B cell (primary cell): ENCODE data around the gene GALNT18. TPM values are rescaled to one million over a fixed set of nuclear protein-coding genes. Genes with fewer than 3 reads are reported as not detected.

Experiments
- ATAC-seq: fragments of 200-7000 bp; cut with Tn5 transposase; one replicate; pipeline ENCODE4 v1.10.0; 2021; ENCODE audit warnings: low read depth, mild to moderate bottlenecking, moderate number of reproducible peaks, moderate library complexity
- CTCF ChIA-PET: fragments of 350-600 bp; sonication (Branson Sonifier 250); formaldehyde crosslinking; loops from one replicate; lab custom pipeline; 2021; ENCODE audit warnings: antibody characterized with exemption, inconsistent platforms; lab: Charles Lee
- POLR2A ChIA-PET: fragments of 350-600 bp; sonication (Branson Sonifier 250); formaldehyde crosslinking; loops from one replicate; lab custom pipeline; 2021; ENCODE audit warnings: antibody characterized with exemption; lab: Charles Lee
- DNase-seq: peaks from one replicate; pipeline ENCODE4 v3.0.0; 2013
- H2AFZ ChIP-seq: 2 replicates; pipeline ENCODE4 v1.6.1; 2012; ENCODE audit warnings: mild to moderate bottlenecking, low read depth, low read length; ENCODE audit not compliant: insufficient read depth, poor library complexity, severe bottlenecking
- H3K27ac ChIP-seq, 2 donors: 1 replicate in 1 of 2; 2 replicates in 1 of 2; pipeline ENCODE4 v1.5.1; 2012 to 2013; ENCODE audit warnings: low read length in 2 of 2, mild to moderate bottlenecking in 2 of 2, moderate library complexity in 1 of 2
- H3K27me3 ChIP-seq, 4 experiments: fragments of 200-600 bp in 1 of 4; sonication (generic) in 1 of 4; replicated peaks in 1 of 4; 1 replicate in 2 of 4; 2 replicates in 2 of 4; pipeline versions ENCODE4 v1.6.1 to v1.7.0; 2013 to 2016; ENCODE audit warnings: low read length in 3 of 4, mild to moderate bottlenecking in 2 of 4, mixed read lengths in 1 of 4, moderate library complexity in 1 of 4; ENCODE audit not compliant: insufficient read depth in 4 of 4, control insufficient read depth in 3 of 4; ENCODE audit errors: control extremely low read depth in 1 of 4
- H3K36me3 ChIP-seq, 2 experiments: replicated peaks in 1 of 2; 1 replicate in 1 of 2; 2 replicates in 1 of 2; pipeline versions ENCODE4 v1.6.1 to v1.7.1; 2013; ENCODE audit warnings: low read length in 1 of 2; ENCODE audit not compliant: insufficient read depth in 2 of 2, control insufficient read depth in 1 of 2; ENCODE audit errors: control extremely low read depth in 1 of 2, extremely low read depth in 1 of 2
- H3K4me1 ChIP-seq, 2 donors: fragments of 200-600 bp in 1 of 2; sonication (generic) in 1 of 2; 1 replicate in 1 of 2; 2 replicates in 1 of 2; pipeline versions ENCODE4 v1.5.1 to v1.6.1; 2013 to 2017; ENCODE audit warnings: low read length in 2 of 2; ENCODE audit not compliant: control insufficient read depth in 2 of 2, insufficient read depth in 2 of 2
- H3K4me2 ChIP-seq: replicated peaks from 2 replicates; pipeline ENCODE3; 2012; ENCODE audit warnings: mild to moderate bottlenecking, low read depth, low read length; ENCODE audit not compliant: poor library complexity, severe bottlenecking
- H3K4me3 ChIP-seq, 5 experiments: fragments of 200-600 bp in 1 of 5; sonication (generic) in 1 of 5; 1 replicate in 3 of 5; 2 replicates in 2 of 5; pipeline versions ENCODE4 v1.5.1 to v1.7.0; 2011 to 2016; ENCODE audit warnings: low read length in 4 of 5, mild to moderate bottlenecking in 4 of 5, low read depth in 2 of 5, control low read depth in 1 of 5, moderate library complexity in 1 of 5; ENCODE audit not compliant: insufficient read depth in 1 of 5; ENCODE audit errors: control extremely low read depth in 1 of 5, extremely low read depth in 1 of 5
- H3K79me2 ChIP-seq: fragments of 200-600 bp; sonication (generic); one replicate; pipeline ENCODE4 v1.6.0; 2016; ENCODE audit warnings: low read length; ENCODE audit not compliant: control insufficient read depth, insufficient read depth
- H3K9ac ChIP-seq: fragments of 200-600 bp; sonication (generic); 2 replicates; pipeline ENCODE4 v1.6.1; 2017; ENCODE audit warnings: mild to moderate bottlenecking, low read length, moderate library complexity
- H3K9me3 ChIP-seq, 3 donors: one replicate each; pipeline versions ENCODE4 v1.6.1 to v1.7.1; 2013; ENCODE audit warnings: low read length in 2 of 3; ENCODE audit not compliant: control insufficient read depth in 2 of 3, insufficient read depth in 1 of 3; ENCODE audit errors: control extremely low read depth in 1 of 3
- H4K20me1 ChIP-seq: 2 replicates; pipeline ENCODE4 v1.6.0; 2012; ENCODE audit warnings: mild to moderate bottlenecking, low read length; ENCODE audit not compliant: insufficient read depth, control insufficient read depth, poor library complexity, severe bottlenecking
- H3K27ac Mint-ChIP-seq: one replicate; pipeline ENCODE4 v1.8.0; 2021; ENCODE audit warnings: mixed read lengths
- H3K27me3 Mint-ChIP-seq: one replicate; pipeline ENCODE4 v1.8.0; 2021; ENCODE audit warnings: mixed read lengths
- H3K4me1 Mint-ChIP-seq: one replicate; pipeline ENCODE4 v1.8.0; 2021; ENCODE audit warnings: mixed read lengths
- H3K4me3 Mint-ChIP-seq: one replicate; pipeline ENCODE4 v1.8.0; 2021; ENCODE audit warnings: mixed read lengths
- H3K9me3 Mint-ChIP-seq: one replicate; pipeline ENCODE4 v1.8.0; 2022; ENCODE audit warnings: mixed read lengths; ENCODE audit not compliant: insufficient read depth
- EZH2 ChIP-seq: IDR thresholded peaks from 2 replicates; pipeline ENCODE4 v1.6.1; 2012; ENCODE audit warnings: borderline replicate concordance, low read depth, mild to moderate bottlenecking, moderate library complexity, low read length; ENCODE audit not compliant: insufficient read depth, poor library complexity, severe bottlenecking
- WGBS: methylation state at CpG from one replicate; pipeline ENCODE4 v1.1.5; 2013; ENCODE audit warnings: missing lambda C conversion rate; ENCODE audit not compliant: insufficient coverage; 5-methylcytosine and 5-hydroxymethylcytosine counted together
- intact Hi-C: fragments of 100-400 bp; cut with micrococcal nuclease; formaldehyde crosslinking; loops from one replicate; pipeline ENCODE4 v1.10.0; 2022
- polyA plus RNA-seq: library from polyadenylated mRNA; depleted of rRNA; stranded (reverse); fragments of >200 nt; gene quantifications from 2 replicates; pipeline ENCODE4 v1.2.3, GENCODE V29; 2012
- total RNA-seq, 2 donors: library from RNA; stranded (reverse); fragments of 120-200 nt in 1 of 2; gene quantifications; 1 replicate in 1 of 2; 2 replicates in 1 of 2; pipeline versions ENCODE4 v1.2.3 to v1.2.4, GENCODE V29; 2013 to 2022
- TF ChIP-seq, protein P1 (sequence below): fragments of 200-600 bp; IDR thresholded peaks from one replicate; pipeline ENCODE4 v1.8.0; 2022; ENCODE audit warnings: antibody characterized with exemption, mild to moderate bottlenecking

GALNT18 gene
- total and polyA plus RNA-seq, 2 donors (not counting 1 experiment from before 2014, with no cell fraction given), result not detected

GRCh38 chr11:11347592-11347991 lies 274.2 kb downstream of the GALNT18 start:
- Histone ChIP-seq H3K27me3 (no peaks in the 10 kb centered on the region), H3K9me3 (no peaks in the 10 kb centered on the region), H3K36me3 (no peaks in the 10 kb centered on the region), H3K79me2 (no peaks in the 10 kb centered on the region), H3K4me1 (no peaks in the 10 kb centered on the region), H2AFZ (no peak overlapping the region), H3K9ac (no peak overlapping the region), H4K20me1 (no peaks in the 10 kb centered on the region), H3K4me2 (no peak overlapping the region), H3K27ac (no peak overlapping the region), H3K4me3 (no peak overlapping the region)
- Mint-ChIP-seq H3K4me3 (no peak overlapping the region), H3K27me3 (no peaks in the 10 kb centered on the region), H3K27ac (no peak overlapping the region), H3K4me1 (no peaks in the 10 kb centered on the region), H3K9me3 (no peaks in the 10 kb centered on the region)
- DNase-seq (no peak), ATAC-seq (no peak)
- ChIA-PET CTCF (no interaction called here), POLR2A (no interaction called here)
- WGBS, result 90% methylated on average over 6 of the region's 7 CpGs
- intact Hi-C loops, result no loop called here
- no peak for TF ChIP-seq EZH2
- TF ChIP-seq, protein P1, sequence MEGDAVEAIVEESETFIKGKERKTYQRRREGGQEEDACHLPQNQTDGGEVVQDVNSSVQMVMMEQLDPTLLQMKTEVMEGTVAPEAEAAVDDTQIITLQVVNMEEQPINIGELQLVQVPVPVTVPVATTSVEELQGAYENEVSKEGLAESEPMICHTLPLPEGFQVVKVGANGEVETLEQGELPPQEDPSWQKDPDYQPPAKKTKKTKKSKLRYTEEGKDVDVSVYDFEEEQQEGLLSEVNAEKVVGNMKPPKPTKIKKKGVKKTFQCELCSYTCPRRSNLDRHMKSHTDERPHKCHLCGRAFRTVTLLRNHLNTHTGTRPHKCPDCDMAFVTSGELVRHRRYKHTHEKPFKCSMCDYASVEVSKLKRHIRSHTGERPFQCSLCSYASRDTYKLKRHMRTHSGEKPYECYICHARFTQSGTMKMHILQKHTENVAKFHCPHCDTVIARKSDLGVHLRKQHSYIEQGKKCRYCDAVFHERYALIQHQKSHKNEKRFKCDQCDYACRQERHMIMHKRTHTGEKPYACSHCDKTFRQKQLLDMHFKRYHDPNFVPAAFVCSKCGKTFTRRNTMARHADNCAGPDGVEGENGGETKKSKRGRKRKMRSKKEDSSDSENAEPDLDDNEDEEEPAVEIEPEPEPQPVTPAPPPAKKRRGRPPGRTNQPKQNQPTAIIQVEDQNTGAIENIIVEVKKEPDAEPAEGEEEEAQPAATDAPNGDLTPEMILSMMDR, result no peak

DNA sequence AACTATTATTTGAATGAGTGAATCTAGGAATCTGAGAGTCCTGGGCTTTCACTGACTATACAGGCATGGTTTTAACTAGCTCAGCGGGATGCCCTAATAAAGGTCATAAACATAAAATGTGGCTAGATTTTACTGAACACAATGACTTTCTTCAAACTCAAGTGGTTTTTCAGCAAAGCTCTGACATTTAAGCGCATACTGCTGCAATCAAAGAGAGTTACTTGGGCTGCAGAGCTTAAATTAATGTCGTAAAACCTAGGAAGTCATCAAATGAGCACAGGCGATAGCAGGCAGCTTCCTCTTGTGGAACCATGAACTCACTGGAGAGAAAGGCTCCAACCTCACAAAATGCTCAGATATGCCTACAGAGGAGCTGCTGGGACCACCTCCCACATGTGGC lies 275.5 kb downstream of the GALNT18 start:
- DNase-seq (no peak), ATAC-seq (no peak)
- Histone ChIP-seq H3K4me2 (no peak overlapping the region), H3K4me1 (no peaks in the 10 kb centered on the region), H3K36me3 (no peaks in the 10 kb centered on the region), H3K27ac (no peak overlapping the region), H3K9ac (no peak overlapping the region), H4K20me1 (no peaks in the 10 kb centered on the region), H3K27me3 (no peaks in the 10 kb centered on the region), H3K4me3 (no peak overlapping the region), H2AFZ (no peak overlapping the region), H3K9me3 (no peaks in the 10 kb centered on the region), H3K79me2 (no peaks in the 10 kb centered on the region)
- Mint-ChIP-seq H3K9me3 (no peaks in the 10 kb centered on the region), H3K4me1 (no peaks in the 10 kb centered on the region), H3K4me3 (no peak overlapping the region), H3K27ac (no peak overlapping the region), H3K27me3 (no peaks in the 10 kb centered on the region)
- TF ChIP-seq, protein P1, result no peak
- TF ChIP-seq EZH2, result no peak
- intact Hi-C loops, result no loop called here
- WGBS, result 70% methylated on average over 3 of the region's 4 CpGs
- ChIA-PET POLR2A (no interaction called here), CTCF (no interaction called here)
